Ovary (tissue), 9 donors: ENCODE results near the gene FGF3. TPM values are rescaled to one million over a fixed set of nuclear protein-coding genes. Genes with fewer than 3 reads are reported as not detected.

Experiments
- DNase-seq, 5 donors: peaks; one replicate each; pipeline ENCODE4 v3.0.0-alpha.2; 2019 to 2020
- H3K27ac ChIP-seq, 2 donors: fragments of 200-600 bp; one replicate each; pipeline versions ENCODE4 v1.5.1 to v1.8.0; 2019 to 2022
- H3K27me3 ChIP-seq: fragments of 200-600 bp; one replicate; pipeline ENCODE4 v1.8.0; 2022
- H3K36me3 ChIP-seq: fragments of 200-600 bp; sonication (generic); one replicate; pipeline ENCODE4 v1.5.1; 2019
- H3K4me1 ChIP-seq: one replicate; pipeline ENCODE4 v1.8.1; 2013; ENCODE audit warnings: mild to moderate bottlenecking, moderate library complexity; ENCODE audit not compliant: insufficient read depth
- H3K4me3 ChIP-seq: fragments of 200-600 bp; sonication (generic); one replicate; pipeline ENCODE4 v1.5.1; 2017
- H3K9me3 ChIP-seq, 2 donors: fragments of 200-600 bp in 1 of 2; sonication (generic) in 1 of 2; one replicate each; pipeline versions ENCODE4 v1.5.1 to v1.8.1; 2013 to 2019; ENCODE audit warnings: mild to moderate bottlenecking in 1 of 2, moderate library complexity in 1 of 2
- CTCF ChIP-seq, 3 donors: fragments of 450-650 bp in 2 of 3; fragments of 200-600 bp in 1 of 3; IDR thresholded peaks; one replicate each; pipeline versions ENCODE4 v1.5.1 to v1.8.0; 2016 to 2022; ENCODE audit warnings: antibody characterized with exemption in 3 of 3, mild to moderate bottlenecking in 1 of 3
- EP300 ChIP-seq: sonication (generic); formaldehyde crosslinking; IDR thresholded peaks from one replicate; pipeline ENCODE4 v1.6.1; 2017; ENCODE audit warnings: antibody characterized with exemption
- POLR2A ChIP-seq: fragments of 450-650 bp; IDR thresholded peaks from one replicate; pipeline ENCODE4 v1.6.1; 2017; ENCODE audit warnings: antibody characterized with exemption, mild to moderate bottlenecking, moderate library complexity
- WGBS, 3 donors: extraction: QIAGEN DNeasy Blood & Tissue Kit in 1 of 3; methylation state at CpG; one replicate each; pipeline versions ENCODE4 v1.1.5 to v1.1.7; 2013 to 2017; 5-methylcytosine and 5-hydroxymethylcytosine counted together
- intact Hi-C, 4 donors: fragments of 100-400 bp; cut with DNase I; formaldehyde crosslinking; loops; one replicate each; pipeline versions ENCODE4 v1.11.0 to v1.15.1; 2022 to 2023
- polyA plus RNA-seq, 2 donors: library from polyadenylated mRNA; stranded (reverse); fragments of 200-250 nt in 1 of 2; fragments of 350-450 nt in 1 of 2; fragmentation: Illumina TruSeq in 1 of 2; extraction: RNeasy Lipid Tissue Mini Kit (QIAGEN cat#74804) in 1 of 2; gene quantifications; one replicate each; pipeline ENCODE4 v1.2.3, GENCODE V29; 2013 to 2014
- total RNA-seq, 7 donors: library from RNA; depleted of rRNA in 2 of 7; stranded (reverse); fragments of >200 nt in 2 of 7; fragmentation: NEBNext Ultra II Directional in 3 of 7; extraction: Animal tissue kit (Norgen Biotek cat#: 25700) in 3 of 7; gene quantifications; one replicate each; pipeline versions ENCODE4 v1.1.0 to v1.2.4, GENCODE V29; 2016 to 2023
- donor health status: DM: no; HTN: no; CAD: no; lungs with moderate emphysema.
- donor health status: DM: no; HTN: no; CAD: no.
- donor health status: Bipolar disorder and iron deficiency.
- donor health status: DM: yes; HTN: yes; CAD: no.
- donor health status: DM: no; HTN: no; CAD: no.
- donor health status: DM: yes; HTN: yes; CAD: no.

FGF3 gene
- total and polyA plus RNA-seq, 9 donors, result not detected

- H3K27ac ChIP-seq, result no peak overlapping the region
- no peaks in the 10 kb centered on the region for H3K9me3 ChIP-seq
- no peak for TF ChIP-seq EP300
- no peak for TF ChIP-seq POLR2A
- no peak for TF ChIP-seq CTCF (IDR thresholded peaks at IDR 0.05)
- no peak for DNase-seq
- H3K4me1 ChIP-seq, result no peaks in the 10 kb centered on the region
- intact Hi-C loops, result no loop called here
- H3K36me3 ChIP-seq, result no peaks in the 10 kb centered on the region
- no peaks in the 10 kb centered on the region for H3K27me3 ChIP-seq
- H3K4me3 ChIP-seq, result no peak overlapping the region
- WGBS, 3 donors, result 32 to 40% (median 38%) methylated on average over 1 of the region's 1 CpG
These were observed 16.6 kb downstream of the FGF3 start for GRCh38 chr11:69802590-69802989.

- WGBS, 3 donors, result 32 to 33% (median 32%) methylated on average over 15 of the region's 15 CpGs
- Histone ChIP-seq H3K27me3 (no peaks in the 10 kb centered on the region), H3K4me3 (no peak overlapping the region), H3K27ac (no peak overlapping the region), H3K36me3 (no peaks in the 10 kb centered on the region), H3K9me3 (no peaks in the 10 kb centered on the region), H3K4me1 (no peaks in the 10 kb centered on the region)
- DNase-seq, result no peak
- TF ChIP-seq POLR2A, result no peak
- no peak for TF ChIP-seq EP300
- no peak for TF ChIP-seq CTCF (IDR thresholded peaks at IDR 0.05)
- intact Hi-C loops, result no loop called here
These were observed 17.5 kb downstream of the FGF3 start for GRCh38 chr11:69801513-69802335.

GRCh38 chr11:69800278-69800677 lies 18.9 kb downstream of the FGF3 start:
- TF ChIP-seq EP300 (no peak), CTCF (IDR thresholded peaks at IDR 0.05) (no peak), POLR2A (no peak)
- intact Hi-C loops, result no loop called here
- Histone ChIP-seq H3K27ac (no peak overlapping the region), H3K4me3 (no peak overlapping the region), H3K27me3 (no peaks in the 10 kb centered on the region), H3K36me3 (no peaks in the 10 kb centered on the region), H3K4me1 (no peaks in the 10 kb centered on the region), H3K9me3 (no peaks in the 10 kb centered on the region)
- WGBS, 3 donors, result 92 to 97% (median 93%) methylated on average over 5 of the region's 5 CpGs
- no peak for DNase-seq

GRCh38 chr11:69799582-69799981 lies 19.6 kb downstream of the FGF3 start:
- H3K4me1 ChIP-seq, result no peaks in the 10 kb centered on the region
- H3K36me3 ChIP-seq, result no peaks in the 10 kb centered on the region
- no peak overlapping the region for H3K27ac ChIP-seq
- no peaks in the 10 kb centered on the region for H3K27me3 ChIP-seq
- TF ChIP-seq EP300, result no peak
- TF ChIP-seq CTCF (IDR thresholded peaks at IDR 0.05), result no peak
- TF ChIP-seq POLR2A, result no peak
- DNase-seq, result no peak
- no peaks in the 10 kb centered on the region for H3K9me3 ChIP-seq
- intact Hi-C loops, result no loop called here
- WGBS, 3 donors, result 11 to 17% (median 12%) methylated on average over 3 of the region's 3 CpGs
- H3K4me3 ChIP-seq, result no peak overlapping the region
